Prostate gland (tissue), 2 donors: ENCODE data around the gene GGN.

Experiments
- POLR2AphosphoS5 ChIP-seq: sonication (generic); formaldehyde crosslinking; IDR thresholded peaks from one replicate; pipeline ENCODE4 v1.6.1; 2017; ENCODE audit warnings: antibody characterized with exemption
- TF ChIP-seq, protein P1 (sequence below), 4 experiments: fragments of 200-600 bp in 2 of 4; fragments of 450-650 bp in 2 of 4; sonication (generic) in 2 of 4; IDR thresholded peaks; 1 replicate in 3 of 4; 2 replicates in 1 of 4; pipeline ENCODE4 v1.5.1; 2016 to 2019; ENCODE audit warnings: antibody characterized with exemption in 4 of 4, mild to moderate bottlenecking in 2 of 4, moderate library complexity in 2 of 4

DNA sequence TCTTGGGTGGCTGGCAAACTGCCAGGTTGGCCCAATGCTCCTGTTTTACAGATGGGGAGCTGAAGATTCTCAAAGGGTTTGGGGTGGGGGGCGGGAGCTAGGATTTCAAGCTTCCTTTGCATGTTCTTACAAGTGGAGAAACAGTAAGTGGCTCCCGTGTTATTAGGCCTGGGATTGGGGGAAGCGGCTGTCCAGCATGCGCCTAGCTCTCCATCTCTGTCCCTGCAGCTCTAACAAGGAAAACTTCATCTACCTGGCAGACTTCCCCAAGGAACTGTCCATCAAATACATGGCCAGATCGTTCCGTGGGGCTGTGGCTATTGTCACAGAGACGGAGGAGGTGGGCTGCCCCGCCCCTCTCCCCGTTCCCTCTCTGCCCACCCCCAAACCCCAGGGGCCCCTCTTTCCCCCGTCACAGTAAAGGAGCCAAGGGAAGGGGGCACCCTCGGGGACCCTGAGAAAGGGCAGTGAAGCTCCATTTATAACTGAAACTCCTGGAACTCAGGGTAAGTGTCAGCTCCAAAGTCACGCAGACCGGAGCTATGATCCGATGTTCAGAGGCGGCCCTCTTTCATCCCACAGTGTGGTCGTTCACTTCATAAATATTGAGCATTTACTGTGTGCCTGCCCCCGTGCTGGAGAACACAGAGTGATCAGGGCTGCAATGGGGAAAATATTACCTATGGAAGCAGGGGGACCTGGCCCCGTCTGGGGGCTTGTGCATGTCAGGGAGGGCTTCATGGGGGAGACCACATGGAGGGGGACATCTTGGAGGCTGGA is 28.4 kb downstream of the GGN start:
- TF ChIP-seq, protein P1, sequence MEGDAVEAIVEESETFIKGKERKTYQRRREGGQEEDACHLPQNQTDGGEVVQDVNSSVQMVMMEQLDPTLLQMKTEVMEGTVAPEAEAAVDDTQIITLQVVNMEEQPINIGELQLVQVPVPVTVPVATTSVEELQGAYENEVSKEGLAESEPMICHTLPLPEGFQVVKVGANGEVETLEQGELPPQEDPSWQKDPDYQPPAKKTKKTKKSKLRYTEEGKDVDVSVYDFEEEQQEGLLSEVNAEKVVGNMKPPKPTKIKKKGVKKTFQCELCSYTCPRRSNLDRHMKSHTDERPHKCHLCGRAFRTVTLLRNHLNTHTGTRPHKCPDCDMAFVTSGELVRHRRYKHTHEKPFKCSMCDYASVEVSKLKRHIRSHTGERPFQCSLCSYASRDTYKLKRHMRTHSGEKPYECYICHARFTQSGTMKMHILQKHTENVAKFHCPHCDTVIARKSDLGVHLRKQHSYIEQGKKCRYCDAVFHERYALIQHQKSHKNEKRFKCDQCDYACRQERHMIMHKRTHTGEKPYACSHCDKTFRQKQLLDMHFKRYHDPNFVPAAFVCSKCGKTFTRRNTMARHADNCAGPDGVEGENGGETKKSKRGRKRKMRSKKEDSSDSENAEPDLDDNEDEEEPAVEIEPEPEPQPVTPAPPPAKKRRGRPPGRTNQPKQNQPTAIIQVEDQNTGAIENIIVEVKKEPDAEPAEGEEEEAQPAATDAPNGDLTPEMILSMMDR (IDR thresholded peaks at IDR 0.05), result no peak
- TF ChIP-seq POLR2AphosphoS5, result no peak
